Right kidney (tissue), 1 donor: Measurements from ENCODE around the gene ADGRV1.

Source experiments
- DNase-seq: peaks from one replicate; pipeline ENCODE4 v3.0.0-alpha.2; 2016

The ADGRV1 gene

DNA sequence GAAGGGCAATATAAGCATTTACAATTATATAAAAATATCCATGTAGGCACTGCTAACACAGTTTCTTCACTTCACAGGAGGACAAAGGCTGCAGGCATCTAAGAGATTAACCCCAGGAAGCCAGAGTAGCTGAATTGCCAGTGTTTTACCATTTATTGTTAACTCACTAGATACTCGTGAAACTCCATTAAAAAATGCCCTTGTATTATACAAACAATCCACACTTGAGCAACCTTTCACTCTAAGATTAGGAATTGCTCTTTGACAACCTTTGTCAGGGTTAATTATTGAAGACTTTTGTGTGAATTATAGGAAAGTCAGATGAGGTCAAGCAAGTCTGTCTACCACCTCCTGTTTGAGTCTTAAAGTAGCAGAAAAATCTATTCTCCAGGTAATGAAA is 317.8 kb downstream of the ADGRV1 start:
- no peak for DNase-seq

DNA sequence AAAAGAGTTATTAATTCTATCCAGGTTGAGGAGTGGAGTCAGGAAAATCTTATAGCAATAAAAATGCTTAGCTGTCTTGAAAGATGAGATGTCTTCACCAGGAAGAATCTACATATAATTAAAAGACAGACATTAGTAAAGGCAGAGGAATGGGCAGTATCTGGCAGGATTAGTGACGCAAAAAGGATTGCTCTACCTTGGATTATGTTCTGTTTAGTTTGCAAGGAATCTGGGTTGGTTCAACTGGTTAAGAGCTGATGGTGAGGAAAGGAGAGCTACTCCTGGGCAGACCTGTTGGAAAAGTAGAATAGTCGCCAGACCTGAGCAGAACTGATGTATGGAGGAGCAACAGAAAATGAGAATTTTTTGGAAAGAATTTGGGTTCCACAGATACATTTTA is 318.5 kb downstream of the ADGRV1 start:
- no peak for DNase-seq

DNA sequence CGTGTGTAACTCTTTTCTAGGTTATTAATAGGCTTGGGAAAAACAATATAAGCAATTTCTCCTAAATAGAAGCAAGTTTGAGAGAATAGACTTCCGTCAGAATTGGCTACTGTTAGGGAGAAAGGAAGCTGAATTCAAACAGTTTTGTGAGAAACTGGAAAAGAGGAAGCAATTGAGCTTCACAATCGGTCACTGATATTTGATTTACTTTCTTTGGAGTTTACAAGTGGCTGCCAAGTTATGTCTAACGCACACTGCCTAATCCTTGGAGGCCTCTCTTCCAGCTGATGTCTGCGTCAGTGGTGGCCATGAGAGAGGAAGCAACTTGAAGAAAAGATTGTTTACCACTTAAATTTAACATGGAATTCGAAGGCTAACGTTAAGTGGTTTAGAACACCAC is 319.5 kb downstream of the ADGRV1 start:
- DNase-seq: no peak

DNA sequence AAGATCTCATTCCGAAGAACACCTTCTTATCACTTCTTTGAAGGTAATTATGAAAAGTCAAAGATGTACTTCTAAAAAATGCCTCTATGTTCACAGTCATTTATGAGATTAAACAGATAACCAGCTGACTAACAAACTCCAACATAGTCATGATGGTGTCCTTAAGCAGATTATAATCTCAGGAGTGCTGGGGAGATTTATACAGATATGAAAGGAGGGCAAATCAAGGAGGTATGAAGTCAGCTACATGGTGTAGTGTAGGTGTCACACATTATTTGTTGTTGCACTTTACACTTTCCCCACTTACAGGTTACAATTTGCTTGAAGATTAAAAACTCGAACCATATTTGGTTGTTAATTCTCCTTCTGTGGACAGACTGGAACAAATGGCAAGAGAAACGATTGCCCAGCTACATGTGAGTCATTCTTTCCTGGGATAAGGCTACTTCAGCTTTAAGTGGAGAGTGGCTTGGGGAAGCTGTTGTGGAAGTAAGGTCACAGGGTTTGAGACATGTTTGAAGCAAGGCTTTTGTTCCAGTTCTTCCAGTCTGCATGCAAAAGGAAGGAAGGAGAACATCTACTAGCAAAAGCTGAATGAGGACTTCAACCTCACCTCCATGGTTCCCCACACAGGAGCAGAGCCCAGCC is 320.1 kb downstream of the ADGRV1 start:
- DNase-seq: no peak

DNA sequence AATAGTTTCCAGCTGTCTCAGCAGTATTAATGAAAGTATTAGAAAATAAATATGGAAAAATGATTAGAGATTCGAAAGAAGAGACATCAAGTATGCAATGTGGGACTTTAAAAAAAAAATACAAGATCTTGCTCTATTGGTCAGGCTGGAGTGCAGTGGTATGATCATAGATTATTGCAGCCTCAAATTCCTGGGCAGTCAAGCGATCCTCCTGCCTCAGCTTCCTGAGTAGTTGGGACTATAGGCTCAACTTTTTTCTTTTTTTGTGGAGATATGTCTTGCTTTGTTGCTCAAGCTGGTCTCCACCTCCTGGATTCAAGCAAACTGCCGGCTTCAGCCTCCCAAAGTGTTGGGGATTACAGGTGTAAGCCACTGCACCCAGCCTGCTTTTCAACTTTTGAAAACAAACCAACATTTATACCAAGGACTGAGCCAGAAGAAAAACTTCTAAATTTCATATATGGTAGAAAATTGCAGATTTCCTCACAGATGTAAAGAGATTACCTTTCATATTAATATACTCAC is 323.1 kb downstream of the ADGRV1 start:
- no peak for DNase-seq

DNA sequence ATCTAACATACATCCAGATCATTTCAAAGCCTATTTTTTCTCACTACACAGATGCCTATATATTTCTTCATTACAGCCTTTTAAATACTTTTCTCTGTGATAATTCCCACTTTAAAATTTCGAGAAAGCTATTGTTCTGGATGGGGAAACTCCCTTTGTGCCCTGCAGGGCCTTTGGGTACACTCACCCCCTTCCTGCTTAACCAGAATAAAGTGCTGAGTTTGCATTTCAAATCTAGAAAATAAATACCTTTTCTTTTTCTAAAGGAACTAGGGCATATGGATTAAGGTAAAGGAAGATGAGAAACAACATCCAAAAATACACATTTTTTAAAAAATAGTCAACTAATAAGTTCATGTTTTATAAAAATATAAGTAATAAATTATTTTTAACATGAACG is 323.9 kb downstream of the ADGRV1 start:
- no peak for DNase-seq

DNA sequence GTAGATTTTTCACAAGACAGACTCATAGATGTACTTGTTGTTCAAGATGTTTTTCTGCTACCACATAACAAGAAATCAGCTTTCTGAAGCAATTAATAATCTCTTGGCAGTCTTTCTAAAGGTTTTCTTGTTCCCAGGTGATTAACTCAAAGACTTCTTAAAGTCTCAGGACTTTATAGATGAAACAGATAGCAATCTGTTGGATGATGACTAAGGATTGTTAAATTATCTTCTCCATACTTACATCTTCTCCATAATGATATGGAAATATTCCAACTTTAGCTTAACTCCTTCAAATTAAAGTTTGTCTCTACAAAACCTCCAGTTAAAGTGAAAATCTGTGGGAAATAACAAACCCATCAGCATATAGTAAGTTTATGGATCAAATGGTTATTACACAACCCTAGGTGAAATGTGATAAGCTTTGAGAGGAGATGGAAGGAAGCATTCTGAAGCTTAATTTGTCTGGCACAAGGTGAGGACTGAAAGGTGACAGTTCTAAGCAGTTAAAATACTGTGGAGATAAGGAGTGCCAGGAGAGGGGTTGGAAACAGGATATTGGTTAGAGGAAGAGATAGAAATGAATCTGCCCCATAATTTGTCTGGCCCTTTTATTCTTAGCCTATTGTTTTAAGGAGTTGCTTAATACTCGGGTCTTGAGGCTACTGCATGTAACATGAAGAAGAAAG is 326.7 kb downstream of the ADGRV1 start:
- DNase-seq: no peak

DNA sequence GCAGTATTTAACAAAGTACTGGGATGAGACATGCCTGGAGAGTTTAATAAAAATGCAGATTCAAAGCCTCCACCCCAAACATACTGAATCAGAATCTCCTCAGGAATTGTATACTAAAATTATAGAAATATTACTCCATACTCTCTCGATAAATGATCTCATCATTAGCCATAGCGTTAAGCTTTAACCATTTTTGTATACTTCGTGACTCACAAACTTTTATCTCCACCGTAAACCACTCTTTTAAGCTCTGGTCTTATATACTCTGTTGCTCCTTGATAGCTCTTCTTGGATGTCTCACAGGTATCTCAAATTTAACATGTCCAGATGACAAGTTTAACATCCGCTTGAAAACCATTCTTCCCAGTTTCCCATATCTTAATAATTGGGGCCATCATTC is 327.8 kb downstream of the ADGRV1 start:
- no peak for DNase-seq

DNA sequence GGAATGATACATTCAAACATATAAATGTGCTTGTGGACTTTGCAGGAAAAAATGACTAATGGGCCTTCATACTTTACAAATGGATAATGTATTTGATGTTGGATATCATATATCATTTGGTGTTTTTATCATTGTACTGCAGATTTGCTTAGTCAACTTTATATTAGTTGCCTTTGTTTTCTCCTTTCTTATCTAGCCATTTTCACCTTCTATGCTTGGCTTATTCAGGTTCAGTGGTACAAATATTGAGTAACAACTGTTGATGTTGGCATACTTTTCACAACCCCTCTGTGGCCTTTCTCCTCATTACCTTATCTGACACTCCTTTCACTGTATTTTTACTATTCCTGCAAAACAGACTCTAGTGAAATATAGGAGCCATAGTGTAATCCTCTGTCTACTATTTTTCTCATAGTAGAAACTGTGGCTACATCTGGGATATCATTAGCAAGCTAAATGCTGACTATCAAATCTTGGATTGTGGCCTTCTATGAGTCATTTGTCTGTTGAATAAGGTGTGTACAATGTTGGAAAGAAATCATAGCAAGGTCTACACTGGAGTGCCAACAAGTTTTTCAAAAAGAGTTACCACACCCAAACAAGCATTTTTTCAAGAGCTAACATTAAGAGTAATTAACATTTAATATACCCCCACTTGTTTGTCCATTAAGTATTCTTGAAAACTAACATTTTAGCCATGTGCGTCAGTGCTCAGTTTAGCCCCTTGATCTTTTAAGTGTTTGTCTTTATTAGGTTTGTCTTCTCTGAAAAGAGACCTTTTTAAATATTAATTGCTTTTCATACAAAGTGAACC is 330.1 kb downstream of the ADGRV1 start:
- no peak for DNase-seq

DNA sequence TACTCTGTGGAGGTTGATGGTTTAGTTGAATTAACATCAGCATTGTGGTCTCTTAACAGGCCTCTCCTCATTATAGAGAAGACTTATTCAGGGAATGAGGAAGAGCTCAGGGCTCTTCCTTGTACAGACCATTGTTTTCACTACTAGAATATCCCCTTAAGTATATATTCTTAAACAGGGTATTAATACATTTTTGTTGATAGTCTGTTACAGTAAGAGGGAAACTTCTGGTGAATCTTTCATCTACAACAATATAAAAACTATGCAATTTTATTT is 330.7 kb downstream of the ADGRV1 start:
- DNase-seq: no peak

DNA sequence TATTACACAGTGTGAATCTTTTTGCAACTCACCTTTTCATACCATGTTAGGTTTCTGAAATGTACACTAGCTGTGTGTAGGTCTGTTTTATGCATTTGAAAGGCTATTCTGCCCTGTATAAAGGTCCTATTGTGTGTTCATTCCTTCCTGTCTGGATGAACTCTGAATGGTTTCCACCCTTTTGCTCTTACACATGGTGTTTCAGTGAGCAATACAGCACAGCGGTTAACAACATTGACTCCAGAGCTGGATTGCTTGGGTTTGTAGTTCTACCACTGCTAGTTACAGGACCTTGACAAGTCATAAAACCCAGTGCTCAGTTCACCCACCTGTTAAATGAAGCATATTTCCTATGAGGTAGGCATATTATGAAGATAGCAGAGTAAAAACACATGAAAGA is 331.6 kb downstream of the ADGRV1 start:
- no peak for DNase-seq

DNA sequence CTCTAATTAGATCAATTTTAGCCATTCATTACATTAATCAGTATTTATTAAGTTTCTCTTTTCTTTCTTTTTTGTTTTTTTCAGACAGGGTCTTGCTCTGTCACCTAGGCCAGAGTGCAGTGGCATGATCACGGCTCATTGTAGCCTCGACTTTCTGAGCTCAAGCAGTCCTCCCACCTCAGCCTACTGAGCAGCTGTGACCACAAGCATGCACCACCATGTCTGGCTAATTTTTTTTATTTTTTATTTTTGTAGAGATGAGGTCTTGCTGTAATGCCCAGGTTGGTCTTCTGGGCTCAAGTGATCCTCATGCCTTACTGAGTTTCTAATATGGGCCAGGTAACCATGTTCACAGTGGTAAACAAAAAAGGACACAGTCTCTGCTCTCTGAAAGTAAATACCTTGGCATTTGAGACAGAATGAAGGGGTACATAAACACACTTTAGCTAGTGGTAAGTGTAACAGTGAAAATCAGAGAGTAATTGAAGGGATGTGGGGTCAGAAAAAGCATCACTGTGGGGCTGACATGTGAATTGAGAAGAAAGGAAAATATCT is 336.3 kb downstream of the ADGRV1 start:
- no peak for DNase-seq

DNA sequence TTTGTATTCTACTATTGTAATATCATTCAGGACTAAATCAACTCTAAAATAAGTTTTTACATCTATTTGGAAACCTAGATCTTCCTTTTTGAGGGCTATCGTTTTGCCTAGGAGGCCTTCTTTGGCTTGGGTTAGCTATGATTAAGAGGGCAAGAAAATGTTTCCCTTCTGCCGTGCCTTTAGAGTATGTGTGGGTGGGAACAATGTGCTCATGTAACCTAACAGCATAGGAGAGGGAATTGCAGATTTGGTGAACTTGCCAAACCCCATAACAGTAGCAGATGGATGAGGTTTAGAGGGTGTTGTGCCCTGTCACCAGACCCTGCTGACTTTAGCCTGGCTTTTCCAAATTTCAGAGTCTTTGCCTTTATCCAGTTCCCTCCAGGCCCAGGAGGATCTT is 339.0 kb downstream of the ADGRV1 start:
- no peak for DNase-seq

DNA sequence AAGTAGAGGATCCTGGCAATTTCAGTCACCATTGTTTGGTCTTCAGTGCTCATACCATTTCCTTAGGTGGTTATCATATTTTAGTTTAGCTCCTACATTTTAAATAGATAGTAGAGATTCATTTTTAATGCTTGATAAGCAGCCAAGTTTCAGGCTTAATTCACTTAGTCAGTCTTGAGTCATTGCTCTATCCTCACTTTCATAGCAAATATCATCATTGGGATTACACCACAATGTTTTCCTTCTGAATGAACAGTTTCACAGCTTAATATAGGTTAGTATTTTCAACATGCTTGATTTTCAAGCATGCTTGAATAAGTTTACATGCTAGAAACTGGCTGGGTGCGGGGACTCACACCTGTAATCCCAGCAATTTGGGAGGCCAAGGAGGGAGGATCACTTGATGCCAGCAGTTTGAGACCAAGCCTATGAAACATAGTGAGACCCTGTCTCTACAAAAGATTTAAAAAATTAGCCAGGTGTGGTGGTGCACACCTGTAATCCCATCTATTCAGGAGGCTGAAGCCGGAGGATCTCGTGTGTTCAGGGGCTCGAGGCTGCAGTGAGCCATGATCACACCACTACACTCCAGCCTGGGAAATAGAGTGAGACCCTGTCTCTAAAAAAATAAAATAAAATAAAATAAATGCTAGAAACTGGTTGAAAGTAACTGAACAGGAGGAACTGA is 339.9 kb downstream of the ADGRV1 start:
- no peak for DNase-seq

DNA sequence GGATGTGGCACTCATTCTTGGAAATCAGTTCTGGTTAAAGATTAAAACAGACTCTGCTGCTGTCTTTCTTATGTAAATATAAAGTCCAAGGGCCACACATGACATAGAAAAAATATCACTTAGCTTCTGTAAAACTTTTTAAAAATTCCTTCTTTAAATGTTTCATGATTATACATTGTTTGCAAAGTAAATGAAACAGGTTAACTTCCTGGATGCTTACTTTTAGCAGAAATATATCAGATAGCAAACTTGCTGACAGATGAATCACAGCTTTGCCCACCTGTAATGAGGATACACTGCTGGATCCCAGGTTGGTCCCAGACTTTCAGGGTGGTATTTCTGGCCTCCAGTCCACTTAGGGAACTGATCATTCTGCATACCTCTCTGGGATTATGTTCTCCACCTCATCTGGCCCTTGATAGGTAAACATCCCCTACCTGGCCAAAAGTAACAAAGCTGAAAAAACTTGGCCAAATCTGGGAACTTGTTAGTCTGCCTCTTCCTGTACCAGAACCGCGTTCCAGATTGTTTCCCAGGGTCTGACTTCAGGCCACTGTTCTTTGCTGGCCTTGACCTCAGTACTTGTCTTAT is 340.5 kb downstream of the ADGRV1 start:
- DNase-seq: no peak

DNA sequence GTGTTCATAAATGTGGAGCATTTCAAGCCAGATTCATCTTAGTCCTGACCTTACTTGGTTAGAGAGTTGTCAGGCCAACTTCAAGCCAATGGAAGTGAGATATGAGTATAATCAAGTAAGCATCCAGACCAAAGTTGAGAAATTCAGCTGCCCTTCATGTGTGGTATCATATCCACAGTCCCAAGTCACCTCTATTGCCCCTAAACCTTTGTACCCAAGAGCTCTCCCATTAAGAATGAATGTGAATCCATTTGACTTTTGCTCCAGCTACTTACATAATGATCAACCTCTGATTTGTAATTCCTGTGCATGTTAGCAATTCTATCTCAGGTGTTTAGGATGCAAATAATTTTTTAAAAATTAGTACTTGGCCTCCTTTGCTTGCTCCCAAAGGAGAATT is 342.7 kb downstream of the ADGRV1 start:
- no peak for DNase-seq

DNA sequence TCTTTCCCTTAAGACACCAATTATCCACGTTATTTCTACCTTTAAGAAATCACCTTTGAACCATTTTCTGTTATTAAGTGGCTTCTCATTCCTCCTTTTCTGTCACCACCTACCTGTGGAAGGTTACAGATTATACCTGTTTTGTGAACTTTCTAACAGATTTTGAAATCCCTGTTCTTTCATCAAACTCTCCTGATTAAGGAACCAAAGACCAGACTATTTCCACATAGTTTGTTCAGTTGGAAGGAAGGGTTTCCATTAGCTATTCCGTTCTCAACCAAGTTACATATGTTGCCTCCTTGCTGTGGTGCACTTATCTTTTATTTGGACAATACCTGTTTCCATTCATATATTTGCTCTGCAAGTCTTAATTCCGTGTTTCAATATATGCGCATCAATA is 343.6 kb downstream of the ADGRV1 start:
- no peak for DNase-seq

DNA sequence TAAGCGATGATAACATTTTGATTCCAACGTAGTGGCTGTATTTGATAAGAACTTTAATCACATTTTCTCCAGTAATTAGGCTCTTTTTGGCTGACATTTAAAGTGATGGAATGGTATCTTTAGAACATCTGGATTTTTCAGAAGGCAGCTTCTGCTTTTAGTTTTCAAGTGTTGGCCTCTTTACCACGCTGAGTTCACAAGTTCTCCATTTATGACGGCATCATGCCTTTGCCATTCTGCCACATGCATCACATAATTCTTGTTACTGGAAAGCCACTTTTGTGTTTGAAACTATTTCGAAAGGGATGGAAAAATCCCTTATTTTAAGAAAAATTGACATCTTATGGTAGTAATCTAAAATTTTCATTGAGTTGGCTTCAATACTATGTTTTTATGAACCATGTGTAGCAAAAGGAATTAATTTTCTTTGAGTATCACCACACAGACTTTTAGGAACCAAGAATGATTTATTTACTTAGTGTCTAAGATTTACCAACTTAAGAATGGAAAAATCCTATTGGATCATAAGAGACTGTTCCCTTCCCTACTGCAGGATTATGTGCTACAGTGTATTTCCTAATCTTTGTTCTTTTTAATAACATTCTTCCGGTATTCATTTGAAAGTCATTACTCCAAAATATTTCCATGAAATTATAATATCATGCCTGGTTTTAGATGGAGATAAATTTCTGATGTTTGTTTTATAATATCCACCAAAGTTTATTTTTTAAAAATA is 344.2 kb downstream of the ADGRV1 start:
- DNase-seq: no peak

DNA sequence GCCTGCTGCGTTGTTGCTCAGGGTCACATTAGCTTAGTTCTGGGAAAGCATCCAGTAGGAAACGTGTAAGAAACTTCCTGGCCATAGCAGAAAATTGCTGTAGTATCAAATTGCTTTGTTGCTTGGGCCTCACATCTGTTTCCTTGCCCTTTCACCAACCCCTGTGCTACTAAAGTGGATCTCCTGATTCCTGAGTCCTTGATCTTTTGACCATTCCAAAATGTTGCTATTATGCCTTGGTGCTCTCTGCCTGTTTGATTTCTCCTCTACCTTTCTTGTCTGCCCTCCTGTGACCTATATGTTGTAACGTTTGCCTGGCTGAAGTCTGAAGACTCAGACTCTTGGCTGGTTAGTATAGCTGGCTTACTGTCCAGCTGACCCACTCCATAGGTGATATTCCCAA is 350.5 kb downstream of the ADGRV1 start:
- no peak for DNase-seq

DNA sequence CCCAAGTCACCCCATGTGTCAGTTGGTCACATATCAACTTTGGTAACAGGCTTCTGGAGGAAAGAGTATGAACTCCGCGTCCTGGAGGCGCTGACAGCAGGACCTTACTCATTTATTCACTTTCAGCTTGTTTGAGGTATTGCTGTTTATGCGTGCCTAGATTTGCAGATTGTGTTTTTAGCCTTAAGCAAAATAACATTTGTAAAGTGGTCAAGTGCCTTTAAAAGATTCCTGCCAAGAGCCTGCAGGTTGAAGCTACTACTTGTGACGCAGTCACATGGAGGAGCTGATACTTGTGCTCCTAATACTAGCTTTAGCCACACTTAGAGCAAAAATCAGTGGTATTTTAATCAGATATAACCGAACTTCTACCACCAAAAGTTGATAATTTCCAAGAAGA is 351.3 kb downstream of the ADGRV1 start:
- DNase-seq: no peak

DNA sequence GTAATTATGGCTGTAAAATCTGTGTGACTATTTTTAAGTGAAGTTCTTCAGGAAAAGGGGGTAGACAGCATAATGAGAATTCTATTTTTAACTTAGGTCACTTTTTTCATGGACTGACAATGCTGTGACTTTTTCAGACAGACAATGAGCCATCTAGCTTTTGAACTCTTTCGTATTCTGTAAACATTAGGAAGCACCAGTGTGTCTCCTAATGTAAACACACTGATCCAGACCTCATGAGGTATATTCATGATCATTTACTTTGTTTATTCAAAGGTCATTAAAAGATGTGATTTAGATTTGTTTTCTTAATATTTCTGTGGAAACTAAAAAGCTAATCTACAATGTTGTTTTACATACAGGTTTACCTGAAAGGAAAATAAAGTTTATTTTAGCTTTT is 352.6 kb downstream of the ADGRV1 start:
- no peak for DNase-seq

DNA sequence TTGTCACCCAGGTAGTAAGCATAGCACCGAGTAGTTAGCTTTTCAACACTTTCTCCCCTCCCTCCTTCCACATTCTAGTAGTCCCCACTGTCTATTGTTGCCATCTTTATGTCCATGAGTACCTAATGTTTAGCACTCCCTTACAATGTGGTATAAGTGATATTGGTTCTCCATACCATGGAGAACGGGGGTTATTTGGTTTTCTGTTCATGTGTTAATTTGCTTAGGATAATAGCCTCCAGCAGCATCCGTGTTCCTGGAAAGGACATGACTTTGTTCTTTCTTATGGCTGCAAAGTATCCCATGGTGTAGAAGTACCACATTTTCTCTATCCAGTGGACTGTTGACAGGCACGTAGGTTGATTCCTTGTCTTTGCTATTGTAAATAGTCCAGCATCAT is 353.9 kb downstream of the ADGRV1 start:
- DNase-seq: no peak
